Astrocyte of the spinal cord (primary cell): ENCODE measurements around the gene DDX17.

Experiments
- DNase-seq: peaks from one replicate; pipeline ENCODE4 v3.0.0; 2011; ENCODE audit warnings: low read depth, low spot score
- H3K4me3 ChIP-seq: 2 replicates; pipeline ENCODE4 v1.5.1; 2011; ENCODE audit warnings: low read depth, mild to moderate bottlenecking, low read length, moderate library complexity
- in situ Hi-C: cut with HindIII; loops from 2 replicates; pipeline ENCODE4 v1.10.0; 2017; ENCODE audit warnings: low sequenced_read_pairs
- TF ChIP-seq, protein P1 (sequence below): IDR thresholded peaks from 2 replicates; pipeline ENCODE4 v1.5.1; 2012; ENCODE audit warnings: low read depth, mild to moderate bottlenecking, low read length, inconsistent platforms

DDX17 gene

GRCh38 chr22:38485783-38486182 lies 20.3 kb downstream of the DDX17 start:
- in situ Hi-C loops, result no loop called here
- TF ChIP-seq, protein P1, sequence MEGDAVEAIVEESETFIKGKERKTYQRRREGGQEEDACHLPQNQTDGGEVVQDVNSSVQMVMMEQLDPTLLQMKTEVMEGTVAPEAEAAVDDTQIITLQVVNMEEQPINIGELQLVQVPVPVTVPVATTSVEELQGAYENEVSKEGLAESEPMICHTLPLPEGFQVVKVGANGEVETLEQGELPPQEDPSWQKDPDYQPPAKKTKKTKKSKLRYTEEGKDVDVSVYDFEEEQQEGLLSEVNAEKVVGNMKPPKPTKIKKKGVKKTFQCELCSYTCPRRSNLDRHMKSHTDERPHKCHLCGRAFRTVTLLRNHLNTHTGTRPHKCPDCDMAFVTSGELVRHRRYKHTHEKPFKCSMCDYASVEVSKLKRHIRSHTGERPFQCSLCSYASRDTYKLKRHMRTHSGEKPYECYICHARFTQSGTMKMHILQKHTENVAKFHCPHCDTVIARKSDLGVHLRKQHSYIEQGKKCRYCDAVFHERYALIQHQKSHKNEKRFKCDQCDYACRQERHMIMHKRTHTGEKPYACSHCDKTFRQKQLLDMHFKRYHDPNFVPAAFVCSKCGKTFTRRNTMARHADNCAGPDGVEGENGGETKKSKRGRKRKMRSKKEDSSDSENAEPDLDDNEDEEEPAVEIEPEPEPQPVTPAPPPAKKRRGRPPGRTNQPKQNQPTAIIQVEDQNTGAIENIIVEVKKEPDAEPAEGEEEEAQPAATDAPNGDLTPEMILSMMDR, result no peak
- H3K4me3 ChIP-seq, result no peak overlapping the region

GRCh38 chr22:38484244-38484643 lies 21.9 kb downstream of the DDX17 start:
- no peak for DNase-seq
- TF ChIP-seq, protein P1, result no peak
- no peak overlapping the region for H3K4me3 ChIP-seq
- in situ Hi-C loops, result no loop called here

More at GRCh38 chr22:38485783-38486182, 20.3 kb downstream of the DDX17 start:
- DNase-seq, result no peak

DNA sequence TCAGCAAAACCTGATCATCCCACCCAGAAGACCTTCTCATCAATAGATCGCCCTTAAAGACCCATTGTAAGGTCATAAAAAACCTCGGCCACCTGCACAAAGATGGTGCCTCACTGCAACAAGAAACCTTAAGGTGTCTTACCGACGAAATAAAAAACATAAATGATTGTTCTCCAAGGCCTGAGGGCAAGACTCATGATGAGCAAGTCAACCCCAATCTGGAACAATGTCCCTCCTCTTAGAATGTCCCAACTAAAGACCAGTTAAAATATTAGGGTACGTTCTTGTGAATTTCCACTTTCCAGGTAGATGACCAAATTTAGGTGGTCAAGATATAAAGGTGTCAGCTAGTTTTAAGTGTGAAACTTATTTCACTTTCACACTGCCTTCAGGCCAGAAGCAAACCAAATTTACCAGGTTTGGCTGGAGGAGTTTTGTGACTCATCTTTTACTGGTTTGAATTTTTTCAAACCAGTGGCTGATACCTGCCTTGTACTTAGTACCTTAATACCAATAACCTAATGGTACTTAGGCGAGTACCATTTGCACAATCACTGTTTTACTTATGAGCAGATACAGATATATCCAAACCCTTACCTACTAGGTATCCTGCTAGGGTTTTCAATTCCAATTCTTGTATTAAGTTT lies 23.3 kb downstream of the DDX17 start:
- in situ Hi-C loops, result no loop called here
- no peak overlapping the region for H3K4me3 ChIP-seq
- no peak for DNase-seq
- TF ChIP-seq, protein P1, result no peak

GRCh38 chr22:38481871-38482332 lies 24.2 kb downstream of the DDX17 start:
- in situ Hi-C loops, result no loop called here
- TF ChIP-seq, protein P1, result no peak

GRCh38 chr22:38481162-38481870 lies 24.8 kb downstream of the DDX17 start:
- in situ Hi-C loops, result no loop called here
- TF ChIP-seq, protein P1, result no peak
- DNase-seq, result no peak
- H3K4me3 ChIP-seq, result no peak overlapping the region

More at GRCh38 chr22:38481871-38482332, 24.2 kb downstream of the DDX17 start:
- DNase-seq, result no peak
- H3K4me3 ChIP-seq, result no peak overlapping the region

GRCh38 chr22:38479096-38479837 lies 26.8 kb downstream of the DDX17 start:
- H3K4me3 ChIP-seq, result no peak overlapping the region
- TF ChIP-seq, protein P1, result no peak
- in situ Hi-C loops, result no loop called here
- DNase-seq, result no peak
